Left forelimb (tissue), 1 donor: ENCODE measurements around the gene DISP1.

Experiments
- DNase-seq: peaks from one replicate; pipeline ENCODE4 v3.0.0-alpha.2; 2018; ENCODE audit warnings: low spot score

Gene DISP1

DNA sequence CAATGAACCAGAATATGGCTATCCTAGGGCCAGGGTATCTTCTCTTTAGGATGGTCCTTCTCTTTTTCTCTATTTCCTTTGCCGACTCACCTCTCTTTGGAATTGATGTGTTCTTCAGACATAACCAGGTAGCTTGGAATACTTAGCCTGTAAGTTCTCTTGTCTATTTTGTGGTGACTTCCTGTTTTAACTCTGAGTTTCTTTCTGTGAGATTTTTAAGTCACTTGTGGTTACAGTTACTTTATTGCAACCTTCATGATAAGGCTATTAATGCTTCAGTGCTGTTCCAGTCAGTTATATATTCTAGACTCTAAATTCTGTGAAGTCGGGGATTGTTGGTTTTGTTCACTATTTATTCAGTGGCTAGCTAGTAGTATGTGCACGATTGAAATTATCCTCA, 46.2 kb downstream of the DISP1 start:
- no peak for DNase-seq
